ENCODE data around the gene ODAD4.

ODAD4 gene

DNA sequence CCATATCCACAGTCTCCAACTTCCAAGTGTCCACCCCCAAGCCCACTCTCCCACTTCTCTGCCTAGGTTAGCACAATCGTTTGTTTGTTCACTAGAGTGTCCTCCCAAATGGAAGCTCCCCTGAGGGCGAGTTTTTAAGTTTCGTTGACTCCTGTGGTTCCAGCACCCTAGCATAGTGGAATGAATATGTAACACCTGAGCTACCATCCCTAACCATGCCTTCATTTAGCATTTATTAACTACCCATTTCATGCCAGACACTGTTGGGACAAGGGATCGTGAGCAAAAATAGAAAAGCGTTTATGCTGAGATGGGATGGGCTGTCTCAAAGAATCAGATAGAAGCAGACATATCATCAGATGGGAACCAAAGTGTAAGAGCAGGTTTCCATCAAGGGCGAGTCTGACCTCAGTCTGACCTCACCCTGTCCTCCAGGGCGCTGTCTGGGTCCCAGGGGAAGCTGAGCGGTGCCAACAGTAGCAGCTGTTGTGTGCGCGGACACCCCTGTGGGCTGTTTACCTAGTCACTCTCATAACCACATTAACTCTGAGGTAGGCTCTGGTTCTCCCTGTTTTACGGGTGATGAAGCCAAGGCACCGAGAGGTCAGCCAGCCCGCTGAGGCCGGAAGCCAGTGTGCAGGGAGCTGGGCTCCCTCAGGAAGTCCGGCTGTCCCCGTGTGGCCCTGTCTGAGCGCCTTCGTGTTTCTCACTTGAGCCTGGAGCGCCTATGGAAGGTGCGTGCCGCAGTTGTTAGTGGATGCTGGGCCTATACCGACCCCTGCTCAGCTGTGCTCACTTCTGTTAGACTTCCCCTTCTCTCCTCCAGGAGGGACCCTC is 42.4 kb downstream of the ODAD4 start:
- no peak for DNase-seq

DNA sequence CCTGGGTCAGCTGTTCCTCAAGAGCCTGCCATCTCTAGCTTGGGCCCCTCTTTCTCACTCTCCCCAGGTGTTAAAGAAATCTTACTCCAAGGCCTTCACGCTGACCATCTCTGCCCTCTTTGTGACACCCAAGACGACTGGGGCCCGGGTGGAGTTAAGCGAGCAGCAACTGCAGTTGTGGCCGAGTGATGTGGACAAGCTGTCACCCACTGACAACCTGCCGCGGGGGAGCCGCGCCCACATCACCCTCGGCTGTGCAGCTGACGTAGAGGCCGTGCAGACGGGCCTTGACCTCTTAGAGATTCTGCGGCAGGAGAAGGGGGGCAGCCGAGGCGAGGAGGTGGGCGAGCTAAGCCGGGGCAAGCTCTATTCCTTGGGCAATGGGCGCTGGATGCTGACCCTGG is 43.0 kb downstream of the ODAD4 start:
- DNase-seq: no peak

GRCh38 chr17:41974031-41974430 is 43.6 kb downstream of the ODAD4 start:
- DNase-seq: no peak

DNA sequence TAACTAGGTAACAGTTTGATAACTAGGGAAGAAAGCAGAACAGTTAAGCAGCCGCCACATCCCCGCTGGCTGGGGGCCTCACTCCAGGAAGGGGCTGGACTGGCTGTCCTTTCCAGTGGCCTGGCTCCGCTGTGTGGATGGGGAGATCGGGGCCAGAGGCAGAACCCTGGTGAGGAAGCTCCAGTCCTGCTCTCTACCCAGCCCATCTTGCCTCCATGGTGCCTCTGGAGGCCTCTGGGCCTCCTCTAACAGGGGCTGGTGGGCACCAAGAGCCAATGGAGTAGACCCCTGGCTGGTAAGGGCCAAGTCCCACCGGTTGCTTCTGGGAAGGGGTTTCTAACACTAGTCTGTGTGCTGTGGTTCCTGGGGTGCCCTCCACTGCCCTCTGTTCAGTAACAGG is 44.2 kb downstream of the ODAD4 start:
- DNase-seq: no peak

DNA sequence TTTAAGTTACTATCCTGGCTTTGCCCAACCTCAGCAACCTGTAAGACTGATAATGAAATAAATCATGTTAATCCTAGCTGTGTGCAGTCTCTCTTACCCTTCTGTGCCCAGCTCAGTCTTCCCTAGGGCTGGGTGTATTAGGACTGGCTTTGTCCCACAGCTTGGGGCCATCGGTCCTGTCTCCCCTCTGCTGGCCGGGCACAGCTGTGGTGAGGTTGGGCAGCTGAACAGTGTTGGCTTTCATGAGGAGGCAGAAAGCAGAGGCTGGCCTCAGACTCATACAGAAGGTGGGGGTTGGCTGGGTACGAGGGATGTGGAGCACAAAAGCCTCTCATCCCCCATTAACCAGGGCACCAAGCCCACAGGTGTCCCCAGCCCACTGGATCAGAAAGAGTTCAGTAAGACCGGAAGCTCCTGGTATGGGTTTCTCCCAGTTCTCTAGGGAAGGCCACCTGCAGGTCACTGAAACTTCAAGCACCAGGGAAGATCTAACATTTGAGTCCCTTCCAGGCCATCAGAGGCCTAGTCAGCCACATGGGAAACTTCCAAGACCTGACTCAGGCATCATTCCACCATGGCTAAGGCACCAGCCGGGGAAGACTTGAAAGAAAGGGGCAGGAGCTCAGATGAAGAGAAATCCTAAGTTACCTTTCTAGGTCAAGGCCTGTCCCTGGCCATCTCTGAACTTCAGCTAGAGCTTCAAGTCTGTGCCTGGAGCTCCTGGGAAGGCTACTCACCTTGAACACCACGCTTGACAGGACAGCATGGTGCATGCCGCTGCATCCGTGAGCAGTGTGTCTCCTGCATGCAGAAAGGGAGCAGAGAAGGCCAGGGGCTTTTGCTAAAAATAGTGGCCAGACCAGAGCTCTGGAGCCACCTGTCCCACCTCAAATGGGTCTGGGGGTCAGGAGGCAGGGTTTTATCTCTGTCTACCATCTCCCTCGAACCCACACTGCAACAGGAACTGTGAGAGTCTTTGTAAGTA is 45.0 kb downstream of the ODAD4 start:
- no peak for DNase-seq

- no peak for DNase-seq
Measured at GRCh38 chr17:41976142-41976768, 45.8 kb downstream of the ODAD4 start.

DNA sequence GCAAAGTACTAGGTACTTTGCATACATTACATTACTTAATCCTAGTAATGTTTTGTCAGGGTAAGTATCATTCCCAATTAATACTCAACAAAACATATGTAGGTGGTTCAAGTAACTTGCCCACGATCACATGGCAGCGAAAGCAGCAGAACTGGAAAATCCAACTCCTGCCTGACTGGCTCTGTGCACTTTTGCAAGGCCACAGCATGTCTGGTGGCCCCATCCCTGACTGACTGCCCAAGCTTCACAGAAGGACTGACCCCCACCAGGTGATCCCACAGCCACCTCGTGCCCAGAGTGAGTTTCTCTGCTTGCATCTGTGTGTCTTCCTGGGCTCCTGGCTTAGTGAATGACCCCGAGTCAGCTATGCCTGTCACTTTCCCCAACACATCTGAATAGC is 47.6 kb downstream of the ODAD4 start:
- DNase-seq: no peak

GRCh38 chr17:41982026-41982760 is 51.8 kb downstream of the ODAD4 start:
- no peak for DNase-seq

DNA sequence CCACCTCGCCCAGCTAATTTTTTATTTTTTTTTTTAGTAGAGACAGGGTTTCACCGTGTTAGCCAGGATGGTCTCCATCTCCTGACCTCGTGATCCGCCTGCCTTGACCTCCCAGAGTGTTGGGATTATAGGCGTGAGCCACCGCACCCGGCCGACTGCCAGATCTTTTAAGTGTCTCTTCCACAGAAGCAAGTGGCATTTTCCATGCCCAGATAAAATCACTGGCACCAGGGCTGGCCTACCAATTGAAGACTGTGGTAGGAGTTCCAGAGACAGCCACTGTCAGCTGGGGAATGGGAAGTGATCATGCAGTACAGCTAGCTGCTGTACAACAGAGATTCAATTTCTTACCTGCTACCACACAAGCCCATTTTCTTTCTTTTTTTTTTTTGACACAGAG is 54.0 kb downstream of the ODAD4 start:
- no peak for DNase-seq

- DNase-seq: no peak
Measured at GRCh38 chr17:41985919-41986318, 55.5 kb downstream of the ODAD4 start.

- DNase-seq: peak; percentile 32
Measured at GRCh38 chr17:41986634-41987033, 56.2 kb downstream of the ODAD4 start.

DNA sequence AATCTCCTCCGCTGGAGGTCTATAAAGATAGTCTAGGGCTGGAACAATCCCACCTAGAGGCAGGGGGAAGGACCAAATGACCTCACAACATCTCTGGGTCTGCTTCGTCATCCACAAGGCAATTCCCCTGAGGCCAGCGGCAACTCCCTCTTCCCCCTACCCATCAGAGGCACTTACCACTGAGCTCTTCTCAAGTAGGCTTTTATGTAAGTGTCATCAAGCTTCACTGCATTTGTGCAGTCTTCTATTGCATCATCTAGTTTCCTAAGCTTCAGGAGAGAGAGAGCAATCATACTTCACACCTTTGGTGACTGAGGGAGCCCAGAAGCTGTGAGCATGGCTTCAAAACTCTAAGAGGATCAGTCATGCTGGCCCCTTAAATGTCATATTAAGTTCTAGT is 57.2 kb downstream of the ODAD4 start:
- peak; percentile 53 for DNase-seq

- no peak for DNase-seq
Measured at GRCh38 chr17:41988418-41988817, 58.0 kb downstream of the ODAD4 start.

DNA sequence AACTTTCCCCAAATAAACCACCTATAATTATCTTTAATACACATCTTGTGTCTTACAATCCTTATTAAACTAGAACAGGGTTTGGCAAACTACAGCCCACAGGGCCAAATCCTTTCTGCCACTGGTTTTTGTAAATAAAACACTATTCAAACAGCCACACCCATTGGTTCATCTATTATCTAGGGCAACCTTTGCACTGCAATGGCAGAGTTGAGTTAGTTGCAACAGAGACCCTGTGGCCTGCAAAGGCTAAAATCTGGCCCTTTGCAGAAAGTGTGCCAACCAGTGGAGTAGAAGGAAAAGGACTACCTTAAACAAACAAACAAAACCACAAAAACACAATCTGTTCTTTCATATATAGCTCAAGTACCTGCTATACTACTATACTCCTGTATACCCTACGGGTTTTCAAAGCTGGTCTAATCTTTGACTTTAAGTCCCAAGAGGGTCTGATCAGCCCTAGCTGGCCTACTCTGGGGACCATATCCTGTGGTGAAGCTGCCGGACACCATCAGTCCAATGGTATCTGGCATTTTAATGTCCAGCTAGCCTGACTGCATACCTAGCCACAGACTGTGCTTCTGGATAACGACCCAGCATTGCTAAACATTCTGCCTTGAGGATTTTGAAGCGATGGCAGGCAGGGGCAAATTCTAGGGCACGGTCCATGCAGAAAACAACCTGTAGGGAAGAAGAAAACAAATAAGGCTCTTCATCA is 59.4 kb downstream of the ODAD4 start:
- no peak for DNase-seq

- no peak for DNase-seq
Measured at GRCh38 chr17:41992576-41992975, 62.2 kb downstream of the ODAD4 start.

DNA sequence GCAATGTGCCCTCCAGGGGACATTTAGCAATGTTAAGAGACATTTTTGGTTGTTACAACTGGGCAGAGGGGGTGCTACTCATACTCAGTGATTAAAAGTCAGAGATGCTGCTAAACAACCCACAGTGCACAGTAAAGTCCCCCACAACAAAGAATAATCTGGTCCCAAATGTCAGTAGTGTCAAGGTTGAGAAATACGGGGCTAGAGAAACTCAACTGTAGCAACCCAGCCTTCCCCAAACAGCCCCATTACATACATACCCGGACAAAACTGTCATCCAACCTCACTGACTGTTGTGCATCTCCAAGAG is 66.4 kb downstream of the ODAD4 start:
- DNase-seq: no peak

DNA sequence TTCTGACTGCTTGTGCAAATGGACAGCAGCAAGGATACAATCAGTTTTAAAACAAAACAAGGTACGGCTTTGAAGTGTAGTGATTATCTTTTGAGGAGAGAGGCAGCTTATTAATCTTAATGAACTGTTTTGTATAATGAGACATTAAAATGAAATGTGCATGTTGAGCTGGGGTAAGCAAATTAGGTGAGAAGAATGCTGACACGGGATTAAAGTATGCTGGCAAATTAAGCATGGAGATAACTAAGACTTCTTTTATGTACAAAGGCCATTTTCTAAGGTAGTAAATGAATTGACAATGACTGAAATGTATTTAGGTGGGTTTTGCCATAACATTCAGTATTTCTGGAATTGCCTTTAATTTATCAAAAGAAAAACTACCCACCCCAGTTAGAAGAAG is 68.1 kb downstream of the ODAD4 start:
- no peak for DNase-seq

GRCh38 chr17:42000413-42001133 is 70.2 kb downstream of the ODAD4 start:
- DNase-seq: no peak

DNA sequence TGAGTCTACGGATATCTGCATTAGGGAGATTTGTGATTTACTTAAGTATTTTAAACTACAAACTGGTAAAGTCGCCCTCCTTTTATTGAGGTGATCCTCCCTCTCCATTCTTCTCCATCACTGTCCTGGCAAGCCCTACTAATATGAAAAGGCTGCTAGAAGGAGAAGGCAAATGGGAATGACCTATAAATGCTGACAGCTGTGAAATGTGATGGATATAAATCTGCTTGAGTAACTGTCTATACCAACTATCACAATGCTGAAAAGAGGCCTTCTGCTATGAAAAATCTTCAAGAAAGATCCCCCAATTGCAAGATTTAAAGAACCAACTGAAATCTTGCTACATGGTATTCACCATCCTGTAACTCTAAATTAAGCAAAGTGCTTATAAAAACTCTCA is 71.3 kb downstream of the ODAD4 start:
- DNase-seq: no peak

DNA sequence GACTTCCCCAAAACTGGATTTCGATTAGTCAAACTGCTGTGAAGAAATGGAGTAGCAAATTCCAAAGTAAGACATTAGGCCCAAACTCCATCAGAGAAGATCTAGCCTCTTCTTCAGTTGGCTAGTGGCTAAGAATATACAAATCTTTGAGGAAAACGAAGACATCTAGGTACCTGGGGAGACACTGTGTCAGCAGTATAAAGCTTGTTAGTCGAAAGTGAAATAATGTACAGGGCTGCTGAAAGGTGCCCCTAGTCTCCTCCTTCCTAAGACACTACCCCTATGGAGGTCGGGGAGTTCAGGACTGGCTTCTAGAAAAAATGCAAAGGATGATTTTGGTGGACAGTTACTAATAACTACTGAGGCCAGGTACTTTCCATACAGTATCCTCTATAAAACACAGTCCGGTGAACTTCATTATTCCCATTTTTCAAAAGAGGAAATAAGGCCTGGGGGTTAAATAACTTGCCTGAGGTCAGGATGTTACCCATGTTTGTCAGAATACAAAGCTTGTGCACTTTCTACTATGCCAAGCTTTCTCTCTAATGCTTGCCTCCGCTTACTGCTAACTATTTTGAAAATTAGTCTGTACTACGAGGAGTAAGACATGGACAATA is 71.9 kb downstream of the ODAD4 start:
- DNase-seq: no peak

DNA sequence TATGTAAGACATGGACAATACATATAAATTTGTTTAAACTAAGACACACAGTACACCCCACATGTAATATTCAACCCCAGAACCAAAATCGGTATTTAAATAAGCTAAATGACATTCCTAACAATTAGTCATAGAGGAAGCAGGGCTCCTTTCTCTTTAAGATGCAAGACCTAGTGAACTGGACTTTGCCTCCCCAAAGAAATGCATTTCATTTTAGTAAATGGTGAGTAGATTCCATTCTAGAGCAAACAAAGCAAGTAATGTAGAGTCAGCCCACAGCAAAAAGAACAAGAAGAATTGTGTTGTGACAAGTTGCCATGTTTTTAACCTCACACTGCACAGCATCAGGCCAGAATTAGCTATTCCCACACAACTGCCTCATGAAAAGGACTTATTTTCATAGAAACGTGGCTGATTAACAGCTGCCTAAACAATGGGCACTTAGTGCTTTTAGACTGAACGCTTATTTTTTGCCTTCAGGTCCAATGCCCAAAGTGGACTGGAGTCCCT is 72.4 kb downstream of the ODAD4 start:
- no peak for DNase-seq
